HEK293 (cell line): ENCODE results near the gene OBSCN.

ENCODE experiments used
- CTCF ChIA-PET: fragments of 350-600 bp; formaldehyde crosslinking; extraction: SDS; loops from one replicate; lab custom pipeline; 2021; ENCODE audit warnings: antibody characterized with exemption; lab: Yijun Ruan, JAX
- POLR2A ChIA-PET: fragments of 300-600 bp; formaldehyde crosslinking; extraction: SDS; loops from one replicate; lab custom pipeline; 2020; ENCODE audit warnings: antibody characterized with exemption, inconsistent platforms; lab: Yijun Ruan, JAX
- H3K27ac ChIP-seq: fragments of 200-500 bp; sonication (Bioruptor generic); 2 replicates; pipeline ENCODE4 v1.5.1; 2014; ENCODE audit warnings: low read depth, low read length, control low read depth, inconsistent platforms; ENCODE audit errors: extremely low read depth
- H3K36me3 ChIP-seq, 2 experiments: fragments of 200-500 bp in 1 of 2; sonication (Bioruptor generic) in 1 of 2; 1 replicate in 1 of 2; 2 replicates in 1 of 2; pipeline ENCODE4 v1.5.1; 2014 to 2017; ENCODE audit warnings: inconsistent platforms in 2 of 2, low read length in 2 of 2; ENCODE audit not compliant: control insufficient read depth in 2 of 2, insufficient read depth in 1 of 2
- H3K4me1 ChIP-seq: fragments of 200-500 bp; sonication (Bioruptor generic); 2 replicates; pipeline ENCODE4 v1.5.1; 2014; ENCODE audit warnings: mild to moderate bottlenecking, low read length, inconsistent platforms; ENCODE audit not compliant: control insufficient read depth, insufficient read depth
- H3K4me3 ChIP-seq: 2 replicates; pipeline ENCODE4 v1.5.1; 2011; ENCODE audit warnings: low read depth, mild to moderate bottlenecking, control low read depth, low read length, moderate library complexity
- H3K9me3 ChIP-seq: fragments of 200-500 bp; sonication (Bioruptor generic); 2 replicates; pipeline ENCODE4 v1.5.1; 2014; ENCODE audit warnings: low read depth, low read length, inconsistent platforms; ENCODE audit not compliant: control insufficient read depth, insufficient read depth
- HOXD13 ChIP-seq: sonication (generic); formaldehyde crosslinking; IDR thresholded peaks from 2 replicates; pipeline ENCODE4 v1.8.0; 2022; ENCODE audit warnings: missing genetic modification reagents, borderline replicate concordance
- KLF10 ChIP-seq: fragments of 450-650 bp; IDR thresholded peaks from 2 replicates; pipeline ENCODE4 v1.5.1; 2018; ENCODE audit warnings: missing biosample characterization, mild to moderate bottlenecking, missing genetic modification characterization
- KLF16 ChIP-seq: fragments of 450-650 bp; formaldehyde crosslinking; IDR thresholded peaks from 2 replicates; pipeline ENCODE4 v1.5.1; 2017; ENCODE audit warnings: missing biosample characterization, missing genetic modification characterization
- KLF8 ChIP-seq: fragments of 450-650 bp; formaldehyde crosslinking; IDR thresholded peaks from 2 replicates; pipeline ENCODE4 v1.5.1; 2016; ENCODE audit warnings: missing biosample characterization, missing genetic modification characterization
- YY1 ChIP-seq: fragments of 450-650 bp; formaldehyde crosslinking; IDR thresholded peaks from 2 replicates; pipeline ENCODE4 v1.5.1; 2018; ENCODE audit warnings: missing biosample characterization, missing genetic modification characterization
- YY2 ChIP-seq: fragments of 450-650 bp; formaldehyde crosslinking; IDR thresholded peaks from 2 replicates; pipeline ENCODE4 v1.5.1; 2016; ENCODE audit warnings: missing biosample characterization, missing genetic modification characterization
- ZBTB11 ChIP-seq: fragments of 450-650 bp; formaldehyde crosslinking; conservative IDR thresholded peaks from 2 replicates; pipeline ENCODE4 v1.5.1; 2016; ENCODE audit warnings: low read depth, missing biosample characterization, missing genetic modification characterization
- ZFP37 ChIP-seq: fragments of 450-650 bp; formaldehyde crosslinking; IDR thresholded peaks from 2 replicates; pipeline ENCODE4 v1.5.1; 2016; ENCODE audit warnings: missing biosample characterization, missing genetic modification characterization
- ZFP41 ChIP-seq: fragments of 450-650 bp; formaldehyde crosslinking; IDR thresholded peaks from 2 replicates; pipeline ENCODE4 v1.5.1; 2016; ENCODE audit warnings: missing biosample characterization, missing genetic modification characterization, borderline replicate concordance
- ZNF112 ChIP-seq: fragments of 450-650 bp; formaldehyde crosslinking; IDR thresholded peaks from 2 replicates; pipeline ENCODE4 v1.5.0; 2017; ENCODE audit warnings: missing biosample characterization, missing genetic modification characterization
- ZNF174 ChIP-seq: fragments of 450-650 bp; formaldehyde crosslinking; IDR thresholded peaks from 2 replicates; pipeline ENCODE4 v1.5.0; 2017; ENCODE audit warnings: missing biosample characterization, mild to moderate bottlenecking, missing genetic modification characterization
- ZNF211 ChIP-seq: fragments of 450-650 bp; formaldehyde crosslinking; IDR thresholded peaks from 2 replicates; pipeline ENCODE4 v1.5.1; 2016; ENCODE audit warnings: low read depth, missing biosample characterization, missing genetic modification characterization
- ZNF473 ChIP-seq: fragments of 450-650 bp; formaldehyde crosslinking; IDR thresholded peaks from 2 replicates; pipeline ENCODE4 v1.5.1; 2017; ENCODE audit warnings: missing biosample characterization, missing genetic modification characterization
- ZNF518A ChIP-seq: fragments of 450-650 bp; formaldehyde crosslinking; conservative IDR thresholded peaks from 2 replicates; pipeline ENCODE4 v1.5.1; 2016; ENCODE audit warnings: low read depth, missing biosample characterization, missing genetic modification characterization
- ZNF561 ChIP-seq: fragments of 450-650 bp; IDR thresholded peaks from 2 replicates; pipeline ENCODE4 v1.5.1; 2018; ENCODE audit warnings: missing biosample characterization, missing genetic modification characterization, borderline replicate concordance

OBSCN gene

GRCh38 chr1:228264090-228264829 is 56.4 kb downstream of the OBSCN start:
- H3K36me3 ChIP-seq = peaks cover 0 to 6% of the 10 kb centered on the region in 2 experiments; a peak in 1 of 3 replicates
- CTCF ChIA-PET = no interaction called here
- TF ChIP-seq HOXD13 (CRISPR knock-in tag) (no peak), ZNF518A (tag by site-specific recombination) (no peak), ZNF112 (no peak), ZNF174 (tag by site-specific recombination) (no peak), ZNF473 (tag by site-specific recombination) (no peak), ZFP37 (no peak), ZBTB11 (no peak), ZFP41 (tag by site-specific recombination) (no peak), KLF10 (tag by site-specific recombination) (no peak), KLF8 (tag by site-specific recombination) (no peak), YY2 (tag by site-specific recombination) (no peak)
- TF ChIP-seq, all 188 proteins: peak for 0
- Histone ChIP-seq H3K4me1 (no peaks in the 10 kb centered on the region), H3K9me3 (no peaks in the 10 kb centered on the region), H3K27ac (no peak overlapping the region), H3K4me3 (no peak overlapping the region)
- POLR2A ChIA-PET = no interaction called here

- POLR2A ChIA-PET = no interaction called here
- Histone ChIP-seq H3K4me1 (no peaks in the 10 kb centered on the region), H3K9me3 (no peaks in the 10 kb centered on the region), H3K4me3 (no peak overlapping the region), H3K27ac (no peak overlapping the region), H3K36me3 (peaks cover 0 to 6% of the 10 kb centered on the region in 2 experiments; a peak in 1 of 3 replicates)
- TF ChIP-seq YY1 (tag by site-specific recombination) = no peak
- no peak for TF ChIP-seq ZNF211
- no peak for TF ChIP-seq ZNF561 (tag by site-specific recombination)
- no peak for TF ChIP-seq KLF16
- CTCF ChIA-PET = interaction anchor here (0.9 kb wide), 1 partner anchor 134 kb away, joined by 3 read pairs; no protein-coding TSS in a partner anchor
These were observed 57.3 kb downstream of the OBSCN start for GRCh38 chr1:228265167-228265566.
